ENCODE results near the gene RNF13.

RNF13 gene

GRCh38 chr3:149957361-149958125 lies 144.5 kb downstream of the RNF13 start:
- no peak for DNase-seq (ENCODE audit: low spot score)
- TF ChIP-seq CTCF (conservative IDR thresholded peaks at IDR 0.05; ENCODE audit: low read depth), result no peak
- ChIA-PET POLR2A (ENCODE audit: low non-redundant PET) (no interaction called here), CTCF (interaction anchor here (0.6 to 1.2 kb wide), 2 partner anchors 78 to 1442 kb away, joined by 3 to 4 read pairs; no protein-coding TSS in a partner anchor)
- no peak overlapping the region for H3K27ac ChIP-seq

- POLR2A ChIA-PET (ENCODE audit: low non-redundant PET), result no interaction called here
- CTCF ChIA-PET, result interaction anchor here (0.6 to 1.2 kb wide), 2 partner anchors 43 to 79 kb away, joined by 3 to 4 read pairs; no protein-coding TSS in a partner anchor
- TF ChIP-seq CTCF (conservative IDR thresholded peaks at IDR 0.05; ENCODE audit: low read depth), result no peak
- DNase-seq (ENCODE audit: low spot score), result no peak
- H3K27ac ChIP-seq, result no peak overlapping the region
These were observed 145.3 kb downstream of the RNF13 start for GRCh38 chr3:149958171-149958796.

- H3K27ac ChIP-seq, result no peak overlapping the region
- ChIA-PET CTCF (no interaction called here), POLR2A (ENCODE audit: low non-redundant PET) (no interaction called here)
- TF ChIP-seq CTCF (conservative IDR thresholded peaks at IDR 0.05; ENCODE audit: low read depth), result no peak
- no peak for DNase-seq (ENCODE audit: low spot score)
These were observed 146.4 kb downstream of the RNF13 start for GRCh38 chr3:149959443-149959842.

- DNase-seq (ENCODE audit: low spot score), result no peak
- no peak overlapping the region for H3K27ac ChIP-seq
- ChIA-PET POLR2A (ENCODE audit: low non-redundant PET) (no interaction called here), CTCF (interaction anchor here (0.6 to 0.9 kb wide), 2 partner anchors 178 to 221 kb away, joined by 3 read pairs; no protein-coding TSS in a partner anchor)
- TF ChIP-seq CTCF (conservative IDR thresholded peaks at IDR 0.05; ENCODE audit: low read depth), result no peak
These were observed 150.5 kb downstream of the RNF13 start for GRCh38 chr3:149963485-149963884.

GRCh38 chr3:149964291-149964690 lies 151.3 kb downstream of the RNF13 start:
- POLR2A ChIA-PET (ENCODE audit: low non-redundant PET), result no interaction called here
- CTCF ChIA-PET, result no interaction called here
- no peak for DNase-seq (ENCODE audit: low spot score)
- TF ChIP-seq CTCF (conservative IDR thresholded peaks at IDR 0.05; ENCODE audit: low read depth), result no peak
- H3K27ac ChIP-seq, result no peak overlapping the region

GRCh38 chr3:149965278-149965677 lies 152.3 kb downstream of the RNF13 start:
- ChIA-PET POLR2A (ENCODE audit: low non-redundant PET) (no interaction called here), CTCF (interaction anchor here (0.7 to 1.5 kb wide), 3 partner anchors 29 to 263 kb away, joined by 3 read pairs; no protein-coding TSS in a partner anchor)
- TF ChIP-seq CTCF (conservative IDR thresholded peaks at IDR 0.05; ENCODE audit: low read depth), result no peak
- H3K27ac ChIP-seq, result no peak overlapping the region
- no peak for DNase-seq (ENCODE audit: low spot score)

All from RWPE1 (cell line).